Naive thymus-derived CD8-positive, alpha-beta T cell (primary cell): ENCODE data around the gene RNF144A. TPM values are rescaled to one million over a fixed set of nuclear protein-coding genes. Genes with fewer than 3 reads are reported as not detected.
A peak's percentile ranks its signal among the peaks of the same experiment; 100 is the strongest.

ENCODE experiments used
- ATAC-seq, 2 donors: fragments of 150-1000 bp; cut with Tn5 transposase in 1 of 2; sonication (Bioruptor Pico), chemical (Tn5 transposase) in 1 of 2; 1 replicate in 1 of 2; 2 replicates in 1 of 2; pipeline ENCODE4 v1.10.0; 2021; ENCODE audit warnings: mild to moderate bottlenecking in 2 of 2, moderate library complexity in 2 of 2
- POLR2A ChIA-PET: fragments of 350-600 bp; sonication (Branson Sonifier 250); formaldehyde crosslinking; loops from one replicate; lab custom pipeline; 2021; ENCODE audit warnings: antibody characterized with exemption; lab: Charles Lee
- DNase-seq, 10 donors: peaks; one replicate each; pipeline versions ENCODE4 v3.0.0 to v3.0.0-alpha.2; 2020 to 2022
- H3K27ac Mint-ChIP-seq, 10 donors: one replicate each; pipeline ENCODE4 v1.8.0; 2020 to 2022; ENCODE audit warnings: mild to moderate bottlenecking in 10 of 10, mixed read lengths in 10 of 10, moderate library complexity in 4 of 10, inconsistent platforms in 1 of 10
- H3K27me3 Mint-ChIP-seq, 5 donors: one replicate each; pipeline ENCODE4 v1.8.0; 2021 to 2022; ENCODE audit warnings: mixed read lengths in 5 of 5
- H3K36me3 Mint-ChIP-seq, 3 donors: one replicate each; pipeline ENCODE4 v1.8.0; 2020 to 2022; ENCODE audit warnings: mixed read lengths in 3 of 3, mild to moderate bottlenecking in 2 of 3, inconsistent platforms in 1 of 3
- H3K4me1 Mint-ChIP-seq, 4 donors: one replicate each; pipeline ENCODE4 v1.8.0; 2021 to 2022; ENCODE audit warnings: mixed read lengths in 4 of 4
- H3K4me3 Mint-ChIP-seq, 10 donors: one replicate each; pipeline ENCODE4 v1.8.0; 2020 to 2022; ENCODE audit warnings: mild to moderate bottlenecking in 10 of 10, mixed read lengths in 10 of 10, moderate library complexity in 6 of 10, inconsistent platforms in 1 of 10
- H3K9me3 Mint-ChIP-seq, 9 donors: one replicate each; pipeline ENCODE4 v1.8.0; 2020 to 2022; ENCODE audit warnings: mixed read lengths in 9 of 9, mild to moderate bottlenecking in 3 of 9, inconsistent platforms in 1 of 9, moderate library complexity in 1 of 9
- polyA plus RNA-seq, 3 donors: library from polyadenylated mRNA; unstranded; fragments of 300-500 nt; fragmentation: Illumina TruSeq; gene quantifications; one replicate each; pipeline ENCODE4 v1.2.3, GENCODE V29; 2021
- total RNA-seq, 8 experiments: library from RNA in 2 of 8; stranded (reverse) in 2 of 8; gene quantifications; one replicate each; pipeline ENCODE4 v1.2.3 and lab custom pipeline; 2021 to 2026

The RNF144A gene
- total and polyA plus RNA-seq, 5 experiments from 2014 or later, result 10.3 to 42.7 (median 15.5) TPM

DNA sequence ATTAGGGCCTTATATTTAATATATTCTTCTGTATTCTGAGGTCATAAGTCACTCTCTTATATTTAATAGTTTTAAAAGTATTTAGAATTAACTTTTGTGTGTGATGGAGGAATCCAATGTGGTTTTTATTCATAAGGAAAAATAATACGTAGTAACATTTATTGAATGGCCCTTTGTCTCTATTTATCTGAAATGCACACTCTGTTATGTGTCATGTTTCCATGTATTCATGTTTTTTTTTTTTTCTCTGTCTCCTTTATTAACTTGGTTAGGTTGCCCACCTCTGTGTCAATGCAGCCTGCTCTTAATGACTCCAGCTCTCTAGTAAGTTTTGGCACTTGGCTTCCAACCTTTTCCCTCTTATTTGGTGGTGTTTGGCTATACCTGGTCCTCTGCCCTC lies 33.8 kb downstream of the RNF144A start:
- DNase-seq, result no peak
- Mint-ChIP-seq H3K27me3 (no peaks in the 10 kb centered on the region), H3K4me1 (peaks cover 13 to 55% (median 40%) of the 10 kb centered on the region in 4 donors), H3K27ac (peak overlapping the region in 4 of 10 donors; percentile 5 to 11 (median 8)), H3K36me3 (peaks cover 0 to 45% (median 16%) of the 10 kb centered on the region in 3 donors), H3K4me3 (no peak overlapping the region), H3K9me3 (no peaks in the 10 kb centered on the region)
- ATAC-seq, result no peak
- POLR2A ChIA-PET, result interaction anchor here (0.7 kb wide), 1 partner anchor 40 kb away, joined by 3 read pairs; no protein-coding TSS in a partner anchor

- POLR2A ChIA-PET, result interaction anchor here (0.7 kb wide), 1 partner anchor 106 kb away, joined by 3 read pairs; no protein-coding TSS in a partner anchor
- ATAC-seq, result no peak
- H3K36me3 Mint-ChIP-seq, result peaks cover 0 to 52% (median 18%) of the 10 kb centered on the region in 3 donors
- H3K27me3 Mint-ChIP-seq, result no peaks in the 10 kb centered on the region
- H3K4me3 Mint-ChIP-seq, result no peak overlapping the region
- peaks cover 17 to 66% (median 49%) of the 10 kb centered on the region in 4 donors for H3K4me1 Mint-ChIP-seq
- H3K9me3 Mint-ChIP-seq, result no peaks in the 10 kb centered on the region
- peak overlapping the region in 1 of 10 donors; percentile 26 for H3K27ac Mint-ChIP-seq
- no peak for DNase-seq
These were observed 34.9 kb downstream of the RNF144A start for GRCh38 chr2:6952101-6952500.

DNA sequence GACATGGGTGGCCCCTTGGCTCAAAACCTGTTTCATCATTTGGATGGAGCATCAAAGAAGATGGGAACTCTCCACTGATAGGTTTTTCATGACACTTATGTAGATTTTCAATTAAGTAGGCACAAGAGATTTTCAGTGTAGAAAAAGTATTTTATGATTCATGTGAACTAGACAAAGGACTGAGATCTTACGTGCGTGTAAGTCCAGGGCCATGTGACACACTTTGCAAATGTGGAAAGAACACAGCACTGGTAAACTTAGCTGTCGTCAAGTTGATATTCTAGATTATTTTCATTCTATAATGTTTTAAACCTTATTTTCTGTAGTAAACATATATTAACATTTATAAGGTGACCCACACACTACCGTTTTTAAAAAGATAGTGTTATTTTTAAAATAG lies 37.4 kb downstream of the RNF144A start:
- H3K4me3 Mint-ChIP-seq, result no peak overlapping the region
- H3K27me3 Mint-ChIP-seq, result no peaks in the 10 kb centered on the region
- peak overlapping the region in 1 of 10 donors; percentile 44 for H3K27ac Mint-ChIP-seq
- ATAC-seq (no peak), DNase-seq (no peak)
- H3K9me3 Mint-ChIP-seq, result no peaks in the 10 kb centered on the region
- H3K4me1 Mint-ChIP-seq, result peaks cover 26 to 74% (median 51%) of the 10 kb centered on the region in 4 donors
- peaks cover 0 to 39% (median 4%) of the 10 kb centered on the region in 3 donors for H3K36me3 Mint-ChIP-seq
- POLR2A ChIA-PET, result no interaction called here

- Mint-ChIP-seq H3K27me3 (no peaks in the 10 kb centered on the region), H3K27ac (peak overlapping the region in 6 of 10 donors; percentile 28 to 73 (median 54)), H3K4me3 (peak overlapping the region in 1 of 10 donors; percentile 8), H3K4me1 (peaks cover 28 to 78% (median 58%) of the 10 kb centered on the region in 4 donors), H3K9me3 (no peaks in the 10 kb centered on the region), H3K36me3 (peaks cover 0 to 34% (median 4%) of the 10 kb centered on the region in 3 donors)
- DNase-seq (no peak), ATAC-seq (no peak)
- POLR2A ChIA-PET, result no interaction called here
These were observed 38.4 kb downstream of the RNF144A start for GRCh38 chr2:6955511-6956136.

DNA sequence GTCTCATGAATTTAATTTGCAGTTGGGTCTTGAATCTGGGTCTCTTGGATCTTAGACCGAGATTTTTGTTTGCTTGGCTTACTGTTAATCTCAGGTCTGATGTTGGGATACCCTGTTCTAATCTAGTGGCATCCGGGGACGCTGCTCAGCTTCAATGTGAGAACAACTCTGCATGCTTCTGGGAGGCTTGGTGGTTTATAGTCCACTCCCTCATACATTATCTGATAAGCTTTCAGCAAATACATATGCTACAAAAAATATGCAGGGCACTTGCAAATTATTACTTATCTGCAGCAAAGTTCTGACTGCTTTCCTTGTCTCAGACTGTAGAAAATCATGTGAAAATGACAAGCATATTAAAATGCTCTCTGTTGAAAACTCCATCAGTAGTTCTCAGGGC lies 39.4 kb downstream of the RNF144A start:
- Mint-ChIP-seq H3K27me3 (no peaks in the 10 kb centered on the region), H3K4me3 (no peak overlapping the region), H3K4me1 (peaks cover 28 to 80% (median 61%) of the 10 kb centered on the region in 4 donors), H3K27ac (peak overlapping the region in 7 of 10 donors; percentile 20 to 70 (median 37)), H3K36me3 (peaks cover 0 to 34% (median 4%) of the 10 kb centered on the region in 3 donors), H3K9me3 (no peaks in the 10 kb centered on the region)
- DNase-seq (no peak), ATAC-seq (no peak)
- POLR2A ChIA-PET, result interaction anchor here (1.6 kb wide), 1 partner anchor 24 kb away, joined by 4 read pairs; no protein-coding TSS in a partner anchor

- ATAC-seq, result no peak
- H3K36me3 Mint-ChIP-seq, result peaks cover 0 to 37% (median 4%) of the 10 kb centered on the region in 3 donors
- peak overlapping the region in 1 of 10 donors; percentile 23 for H3K4me3 Mint-ChIP-seq
- no peaks in the 10 kb centered on the region for H3K9me3 Mint-ChIP-seq
- no peak for DNase-seq
- no peaks in the 10 kb centered on the region for H3K27me3 Mint-ChIP-seq
- peaks cover 32 to 81% (median 64%) of the 10 kb centered on the region in 4 donors for H3K4me1 Mint-ChIP-seq
- H3K27ac Mint-ChIP-seq, result peak overlapping the region in 5 of 10 donors; percentile 20 to 76 (median 37)
- POLR2A ChIA-PET, result interaction anchor here (0.5 to 1.6 kb wide), 3 partner anchors 25 to 1321 kb away, joined by 3 to 4 read pairs (median 3); no protein-coding TSS in a partner anchor
These were observed 40.0 kb downstream of the RNF144A start for GRCh38 chr2:6957031-6957714.

DNA sequence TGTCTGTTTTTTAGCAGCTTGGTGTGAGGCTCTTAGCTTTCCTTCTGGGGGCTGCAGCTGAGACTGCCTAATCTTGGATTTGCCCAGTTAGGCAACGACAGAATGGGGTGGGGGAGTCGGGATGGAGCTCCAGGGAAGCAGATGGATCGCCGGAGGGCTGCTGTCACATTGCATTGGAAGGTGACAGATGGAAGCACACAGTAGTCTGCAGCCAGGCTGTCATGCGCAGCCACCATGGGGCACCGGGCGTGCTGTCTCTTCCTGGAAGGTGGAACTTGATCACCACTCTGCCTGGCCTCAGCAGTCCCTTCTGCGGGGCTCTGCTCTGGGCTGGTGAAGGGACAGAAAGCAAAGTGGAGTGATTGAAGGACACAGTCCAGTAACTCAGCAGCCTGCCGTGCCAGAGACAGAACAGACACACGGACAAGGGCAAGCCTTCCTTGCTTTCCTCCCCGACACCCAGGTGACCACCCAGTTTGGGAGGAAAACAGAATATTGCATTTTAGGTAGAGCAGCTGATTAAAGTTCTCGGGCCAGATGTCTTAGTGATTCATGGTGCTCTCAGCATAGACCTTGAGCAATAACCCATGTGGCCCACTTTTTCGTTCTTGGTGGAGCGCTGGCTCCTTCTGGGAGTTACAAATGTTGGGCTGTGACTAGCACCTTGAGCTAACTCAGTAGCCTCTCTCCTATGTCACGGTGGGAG lies 40.9 kb downstream of the RNF144A start:
- POLR2A ChIA-PET, result interaction anchor here (1.1 to 1.6 kb wide), 2 partner anchors 26 to 43 kb away, joined by 3 to 4 read pairs; no protein-coding TSS in a partner anchor
- H3K27ac Mint-ChIP-seq, result peak overlapping the region in 4 of 10 donors; percentile 38 to 76 (median 54)

DNA sequence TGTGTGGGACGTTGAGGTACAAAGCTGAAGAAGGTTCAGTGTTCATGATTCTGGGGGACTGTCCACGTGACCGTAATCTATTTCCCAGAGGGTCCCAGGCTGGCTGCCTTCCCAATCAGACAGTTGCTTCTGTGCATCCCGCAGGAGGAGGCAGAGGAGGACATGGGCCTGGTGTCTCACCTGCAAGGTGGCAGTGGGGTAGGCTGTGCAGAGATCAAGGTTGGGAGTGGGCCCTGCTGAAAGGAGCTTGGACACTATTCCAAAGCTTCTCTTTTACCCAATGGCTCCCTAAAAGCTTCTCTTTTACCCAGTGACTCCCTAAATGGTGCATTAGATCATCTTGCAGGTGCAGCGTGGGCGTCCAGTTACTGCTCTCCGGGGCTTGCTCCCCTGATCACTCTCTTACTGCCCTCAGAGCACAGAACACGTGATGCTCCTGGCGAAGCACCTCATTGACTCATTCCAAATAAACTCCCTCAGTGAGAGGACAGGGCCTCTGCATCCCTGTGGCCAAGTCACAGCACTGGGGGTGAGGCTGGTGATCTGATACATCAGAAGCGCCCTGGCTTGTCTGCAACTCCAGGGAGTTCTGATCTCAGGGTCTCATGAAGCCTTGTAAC lies 41.5 kb downstream of the RNF144A start:
- H3K27me3 Mint-ChIP-seq, result no peaks in the 10 kb centered on the region
- H3K27ac Mint-ChIP-seq, result peak overlapping the region in 8 of 10 donors; percentile 6 to 77 (median 36)
- peak overlapping the region in 2 of 10 donors; percentile 11 to 67 for H3K4me3 Mint-ChIP-seq
- ATAC-seq (no peak), DNase-seq (no peak)
- H3K4me1 Mint-ChIP-seq, result peaks cover 38 to 86% (median 69%) of the 10 kb centered on the region in 4 donors
- H3K9me3 Mint-ChIP-seq, result no peaks in the 10 kb centered on the region
- H3K36me3 Mint-ChIP-seq, result peaks cover 2 to 32% (median 10%) of the 10 kb centered on the region in 3 donors
- POLR2A ChIA-PET, result no interaction called here

More for the DNA sequence above, 40.9 kb downstream of the RNF144A start:
- H3K4me3 Mint-ChIP-seq, result no peak overlapping the region
- ATAC-seq, result no peak
- H3K27me3 Mint-ChIP-seq, result no peaks in the 10 kb centered on the region
- peaks cover 0 to 32% (median 4%) of the 10 kb centered on the region in 3 donors for H3K36me3 Mint-ChIP-seq
- peaks cover 33 to 86% (median 68%) of the 10 kb centered on the region in 4 donors for H3K4me1 Mint-ChIP-seq
- H3K9me3 Mint-ChIP-seq, result no peaks in the 10 kb centered on the region
- DNase-seq, result no peak

DNA sequence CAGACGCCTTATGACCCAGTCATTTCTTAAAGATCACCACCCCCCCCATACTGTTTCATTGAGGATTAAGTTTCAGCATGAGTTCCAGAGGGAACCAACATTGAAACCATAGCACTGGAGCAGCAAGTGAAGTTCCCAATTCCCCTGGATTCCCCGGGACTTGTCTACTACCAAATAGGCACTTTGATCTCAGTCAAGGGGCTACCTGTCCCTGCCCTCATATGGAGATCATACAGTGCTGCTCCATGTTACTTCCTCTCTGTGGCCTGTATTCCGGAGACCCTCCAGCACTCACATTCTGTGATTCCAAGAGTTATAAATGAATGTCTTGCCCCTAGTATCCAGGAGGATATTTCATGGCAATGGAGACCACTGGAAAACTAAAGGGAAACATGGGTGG lies 42.5 kb downstream of the RNF144A start:
- Mint-ChIP-seq H3K4me1 (peaks cover 40 to 80% (median 66%) of the 10 kb centered on the region in 4 donors), H3K27me3 (no peaks in the 10 kb centered on the region), H3K27ac (peak overlapping the region in 6 of 10 donors; percentile 34 to 85 (median 74)), H3K36me3 (peaks cover 5 to 34% (median 13%) of the 10 kb centered on the region in 3 donors), H3K9me3 (peaks cover 0 to 3% (median 0%) of the 10 kb centered on the region in 9 donors), H3K4me3 (no peak overlapping the region)
- DNase-seq (no peak), ATAC-seq (no peak)
- POLR2A ChIA-PET, result no interaction called here

- H3K36me3 Mint-ChIP-seq, result peaks cover 5 to 32% (median 13%) of the 10 kb centered on the region in 3 donors
These were observed 43.4 kb downstream of the RNF144A start for GRCh38 chr2:6960659-6961058.

DNA sequence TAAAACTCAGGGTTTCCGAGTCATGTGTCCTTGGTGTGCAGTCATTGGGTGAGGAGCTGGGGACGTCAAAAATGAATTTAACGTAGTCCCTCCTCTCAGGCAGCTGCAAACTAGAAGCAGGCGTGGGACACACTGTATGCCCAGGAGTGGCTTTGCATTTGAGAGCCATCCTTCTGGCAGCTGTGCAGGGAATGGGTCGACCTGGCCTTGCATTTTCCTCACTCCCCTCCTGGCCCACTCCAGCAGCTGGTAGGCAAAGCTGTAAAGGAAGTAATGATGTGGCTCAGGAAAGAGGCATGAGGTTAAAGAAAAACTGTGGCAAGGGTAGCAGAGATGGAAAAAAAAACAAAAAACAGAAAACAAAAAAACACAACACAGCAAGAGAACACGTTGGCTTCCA lies 46.5 kb downstream of the RNF144A start:
- DNase-seq (no peak), ATAC-seq (no peak)
- H3K4me3 Mint-ChIP-seq, result no peak overlapping the region
- H3K27me3 Mint-ChIP-seq, result no peaks in the 10 kb centered on the region
- H3K9me3 Mint-ChIP-seq, result peaks cover 0 to 3% (median 0%) of the 10 kb centered on the region in 9 donors
- POLR2A ChIA-PET, result no interaction called here
- H3K36me3 Mint-ChIP-seq, result peaks cover 5 to 31% (median 9%) of the 10 kb centered on the region in 3 donors
- H3K27ac Mint-ChIP-seq, result peak overlapping the region in 6 of 10 donors; percentile 0 to 87 (median 16)
- peaks cover 37 to 73% (median 48%) of the 10 kb centered on the region in 4 donors for H3K4me1 Mint-ChIP-seq

More at GRCh38 chr2:6960659-6961058, 43.4 kb downstream of the RNF144A start:
- Mint-ChIP-seq H3K27ac (peak overlapping the region in 9 of 10 donors; percentile 0 to 85 (median 56)), H3K4me3 (peak overlapping the region in 6 of 10 donors; percentile 2 to 52 (median 28)), H3K27me3 (no peaks in the 10 kb centered on the region), H3K9me3 (peaks cover 0 to 3% (median 0%) of the 10 kb centered on the region in 9 donors), H3K4me1 (peaks cover 46 to 80% (median 62%) of the 10 kb centered on the region in 4 donors)
- POLR2A ChIA-PET, result interaction anchor here (0.8 kb wide), 1 partner anchor 40 kb away, joined by 3 read pairs; no protein-coding TSS in a partner anchor
- DNase-seq (no peak), ATAC-seq (peak; percentile 33 to 35)
